GM23248 (cell line): ENCODE results near the gene TBL1X. TPM values are rescaled to one million over a fixed set of nuclear protein-coding genes. Genes with fewer than 3 reads are reported as not detected.
"Not testable (repeated sequence)": the region's sequence is repeated elsewhere in the genome, so short reads cannot be mapped to it uniquely, and the experiment has no call there.

Source experiments
- DNase-seq: peaks from one replicate; pipeline ENCODE4 v3.0.0-alpha.2; 2015
- H2AFZ ChIP-seq: fragments of 200-600 bp; sonication (generic); 2 replicates; pipeline ENCODE4 v1.6.1; 2016; ENCODE audit warnings: antibody characterized with exemption
- H3F3A ChIP-seq: fragments of 200-600 bp; sonication (generic); 2 replicates; pipeline ENCODE4 v1.6.1; 2016; ENCODE audit warnings: mild to moderate bottlenecking, antibody characterized with exemption, mixed run types; ENCODE audit not compliant: insufficient read depth
- H3K27ac ChIP-seq: fragments of 200-600 bp; sonication (generic); 2 replicates; pipeline ENCODE4 v1.5.1; 2016; ENCODE audit warnings: mild to moderate bottlenecking
- H3K27me3 ChIP-seq: fragments of 200-600 bp; sonication (generic); replicated peaks from 2 replicates; pipeline ENCODE4 v1.6.1; 2016; ENCODE audit warnings: mild to moderate bottlenecking; ENCODE audit not compliant: insufficient read depth
- H3K36me3 ChIP-seq: fragments of 200-600 bp; sonication (generic); 2 replicates; pipeline ENCODE4 v1.6.1; 2016; ENCODE audit warnings: low read depth, mild to moderate bottlenecking
- H3K4me1 ChIP-seq: fragments of 200-600 bp; sonication (generic); 2 replicates; pipeline ENCODE4 v1.6.1; 2016; ENCODE audit warnings: mild to moderate bottlenecking; ENCODE audit not compliant: insufficient read depth
- H3K4me2 ChIP-seq: fragments of 200-600 bp; sonication (generic); one replicate; pipeline ENCODE4 v1.6.1; 2016; ENCODE audit warnings: mild to moderate bottlenecking; ENCODE audit not compliant: unreplicated experiment
- H3K4me3 ChIP-seq: fragments of 200-600 bp; sonication (generic); 2 replicates; pipeline ENCODE4 v1.5.1; 2016; ENCODE audit warnings: mild to moderate bottlenecking
- H3K79me2 ChIP-seq: fragments of 200-600 bp; sonication (generic); 2 replicates; pipeline ENCODE4 v1.6.1; 2016; ENCODE audit warnings: mild to moderate bottlenecking; ENCODE audit not compliant: insufficient read depth
- H3K9ac ChIP-seq: fragments of 200-600 bp; sonication (generic); 2 replicates; pipeline ENCODE4 v1.6.1; 2016; ENCODE audit warnings: mild to moderate bottlenecking
- H3K9me2 ChIP-seq: fragments of 200-600 bp; sonication (generic); 2 replicates; pipeline ENCODE4 v1.6.1; 2016; ENCODE audit warnings: mixed run types, mild to moderate bottlenecking, moderate library complexity; ENCODE audit not compliant: insufficient read depth
- H3K9me3 ChIP-seq: fragments of 200-600 bp; sonication (generic); one replicate; pipeline ENCODE4 v1.6.1; 2017; ENCODE audit warnings: low read depth
- H4K20me1 ChIP-seq: fragments of 200-600 bp; sonication (generic); 2 replicates; pipeline ENCODE4 v1.6.0; 2016; ENCODE audit not compliant: insufficient read depth
- EZH2 ChIP-seq: fragments of 200-600 bp; sonication (generic); IDR thresholded peaks from 2 replicates; pipeline ENCODE4 v1.6.1; 2018; ENCODE audit warnings: antibody characterized with exemption, mild to moderate bottlenecking; ENCODE audit not compliant: insufficient read depth, poor library complexity, severe bottlenecking
- EZH2phosphoT487 ChIP-seq: fragments of 200-600 bp; sonication (generic); IDR thresholded peaks from 2 replicates; pipeline ENCODE4 v1.6.1; 2018; ENCODE audit warnings: antibody characterized with exemption, moderate library complexity, mild to moderate bottlenecking, low read depth; ENCODE audit not compliant: insufficient read depth
- WGBS, 2 experiments: methylation state at CpG; one replicate each; pipeline ENCODE4 v1.1.6; 2015 to 2017; ENCODE audit warnings: low lambda C conversion rate in 2 of 2, low coverage in 1 of 2; ENCODE audit errors: missing lambda C conversion rate in 2 of 2; 5-methylcytosine and 5-hydroxymethylcytosine counted together
- in situ Hi-C: fragments of 300-500 bp; cut with MboI; formaldehyde crosslinking; loops from 2 replicates; pipeline ENCODE4 v1.15.0; 2020
- polyA plus RNA-seq: library from polyadenylated mRNA; unstranded; fragments of >200 nt; fragmentation: Nextera tagmentation; extraction: Ambion mirVana; gene quantifications from 2 replicates; pipeline ENCODE4 v1.2.1, GENCODE V29; 2016
- total RNA-seq: library from RNA; depleted of rRNA; stranded (reverse); fragments of >200 nt; shearing (Covaris generic); gene quantifications from 2 replicates; pipeline ENCODE4 v1.2.3, GENCODE V29; 2014

The TBL1X gene
- total and polyA plus RNA-seq, 2 experiments from 2014 or later = 8.2 to 26.8 TPM

- H3K9me2 ChIP-seq = no peaks in the 10 kb centered on the region
- no peak for TF ChIP-seq EZH2
- no peak for TF ChIP-seq EZH2phosphoT487
- no peak overlapping the region for H2AFZ ChIP-seq
- WGBS, 2 experiments = 24 to 30% methylated on average over 3 of the region's 3 CpGs
- H3K36me3 ChIP-seq = no peaks in the 10 kb centered on the region
- no peak overlapping the region for H3K4me3 ChIP-seq
- peak; percentile 51 for DNase-seq
- peaks cover 10% of the 10 kb centered on the region; the same call in 1 of the 2 replicates for H3F3A ChIP-seq
- in situ Hi-C loops = no loop called here
- H3K27ac ChIP-seq = no peak overlapping the region
- no peak overlapping the region for H3K9ac ChIP-seq
- no peaks in the 10 kb centered on the region for H3K27me3 ChIP-seq
- H3K4me1 ChIP-seq = peaks cover 23% of the 10 kb centered on the region
- no peaks in the 10 kb centered on the region for H4K20me1 ChIP-seq
- H3K9me3 ChIP-seq = no peaks in the 10 kb centered on the region
- peaks cover 64% of the 10 kb centered on the region for H3K79me2 ChIP-seq
- peak overlapping the region; percentile 65 for H3K4me2 ChIP-seq
Observed at GRCh38 chrX:9534686-9535085, 69.8 kb downstream of the TBL1X start.

DNA sequence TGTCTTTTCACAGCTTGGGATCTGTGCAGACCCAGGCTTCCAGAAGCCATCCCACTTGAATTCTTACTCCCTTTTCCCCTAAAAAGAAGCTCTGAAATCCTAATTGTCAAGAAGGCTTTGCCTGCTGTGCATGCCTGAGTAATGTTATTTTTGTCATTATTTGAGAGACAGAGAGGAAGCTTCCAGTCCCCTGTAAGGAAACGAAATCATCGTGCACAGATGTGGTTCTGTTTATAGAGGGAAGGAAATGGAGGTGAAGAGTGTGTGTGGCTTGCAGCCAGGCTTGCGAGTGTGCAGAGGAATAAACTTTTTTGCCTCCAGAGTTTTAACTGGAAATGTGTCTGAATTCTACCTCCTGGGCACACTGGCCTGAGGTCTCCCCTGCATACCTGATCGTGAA is 70.2 kb downstream of the TBL1X start:
- Histone ChIP-seq H3F3A (peaks cover 10% of the 10 kb centered on the region; the same call in 1 of the 2 replicates), H3K36me3 (no peaks in the 10 kb centered on the region), H3K9ac (no peak overlapping the region), H3K27me3 (no peaks in the 10 kb centered on the region), H3K4me1 (peaks cover 23% of the 10 kb centered on the region), H4K20me1 (no peaks in the 10 kb centered on the region), H3K4me2 (peak overlapping the region; percentile 65), H3K4me3 (no peak overlapping the region), H3K79me2 (peaks cover 60% of the 10 kb centered on the region), H3K9me3 (no peaks in the 10 kb centered on the region), H3K27ac (no peak overlapping the region), H2AFZ (no peak overlapping the region), H3K9me2 (no peaks in the 10 kb centered on the region)
- WGBS, 2 experiments = 64 to 71% methylated on average over 4 of the region's 4 CpGs
- TF ChIP-seq EZH2 = no peak
- no peak for TF ChIP-seq EZH2phosphoT487
- in situ Hi-C loops = no loop called here
- DNase-seq = no peak

DNA sequence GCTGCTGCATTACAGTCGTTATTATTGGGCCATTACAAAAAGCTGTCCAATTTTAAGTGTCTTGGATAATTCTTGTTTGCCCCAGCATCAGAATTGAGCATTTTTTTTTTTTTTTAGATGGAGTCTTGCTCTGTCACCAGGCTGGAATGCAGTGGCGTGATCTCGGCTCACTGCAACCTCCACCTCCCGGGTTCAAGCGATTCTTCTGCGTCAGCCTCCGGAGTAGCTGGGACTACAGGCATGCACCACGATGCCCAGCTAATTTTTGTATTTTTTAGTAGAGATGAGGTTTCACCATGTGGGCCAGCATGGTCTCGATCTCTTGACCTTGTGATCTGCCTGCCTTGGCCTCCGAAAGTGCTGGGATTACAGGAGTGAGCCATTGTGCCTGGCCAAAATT is 71.3 kb downstream of the TBL1X start:
- H3F3A ChIP-seq, H3K4me2 ChIP-seq: not testable (repeated sequence)
- 97 to 100% methylated on average over 3 to 10 of the region's 10 CpGs for WGBS, 2 experiments

GRCh38 chrX:9537781-9538180 is 72.9 kb downstream of the TBL1X start:
- Histone ChIP-seq H3F3A (0 out of 2 replicates have a peak, but pooled peaks cover 6% of the 10 kb centered on the region), H3K36me3 (no peaks in the 10 kb centered on the region), H3K9ac (no peak overlapping the region), H3K9me3 (no peaks in the 10 kb centered on the region), H3K79me2 (peaks cover 42% of the 10 kb centered on the region), H3K27me3 (no peaks in the 10 kb centered on the region), H3K4me1 (peaks cover 11% of the 10 kb centered on the region), H3K4me2 (no peak overlapping the region), H3K27ac (no peak overlapping the region), H3K9me2 (no peaks in the 10 kb centered on the region), H4K20me1 (no peaks in the 10 kb centered on the region), H3K4me3 (no peak overlapping the region), H2AFZ (no peak overlapping the region)
- in situ Hi-C loops = no loop called here
- DNase-seq = no peak
- TF ChIP-seq EZH2phosphoT487 (no peak), EZH2 (no peak)
- WGBS, 2 experiments = 88 to 100% methylated on average over 5 to 8 of the region's 8 CpGs

More for the DNA sequence above, 71.3 kb downstream of the TBL1X start:
- H3K27me3 ChIP-seq, DNase-seq, H3K4me3 ChIP-seq, H3K36me3 ChIP-seq, in situ Hi-C loops, H4K20me1 ChIP-seq, H3K9ac ChIP-seq, H3K9me3 ChIP-seq, H2AFZ ChIP-seq, H3K27ac ChIP-seq, H3K9me2 ChIP-seq: not testable (repeated sequence)
- H3K4me1 ChIP-seq = peaks cover 17% of the 10 kb centered on the region
- peaks cover 58% of the 10 kb centered on the region for H3K79me2 ChIP-seq

DNA sequence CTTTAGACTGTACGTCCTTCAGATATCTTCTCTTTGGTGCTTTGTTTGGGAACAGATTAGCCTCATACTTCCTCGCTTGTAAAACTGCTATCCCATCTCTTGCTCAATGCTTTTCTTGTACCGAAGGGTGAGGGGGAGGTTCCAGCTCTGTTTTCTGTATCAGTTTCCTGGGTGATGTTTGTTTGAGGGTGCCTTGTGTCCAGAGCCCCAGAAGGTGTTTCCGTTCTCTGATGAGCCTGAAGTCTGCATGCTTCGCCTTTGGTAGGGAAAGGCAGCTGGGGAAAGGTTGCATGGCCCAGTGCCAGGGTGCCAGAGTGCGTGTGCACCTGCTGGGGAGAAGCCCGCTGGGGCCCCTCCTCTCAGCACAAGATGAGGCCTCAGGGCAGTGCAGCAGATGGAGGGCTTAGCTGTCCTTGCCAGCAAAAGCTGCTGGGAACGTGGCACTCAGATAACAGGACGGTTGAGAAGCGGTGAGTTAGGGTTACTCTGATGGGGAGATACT is 73.7 kb downstream of the TBL1X start:
- Histone ChIP-seq H3K4me2 (no peak overlapping the region), H4K20me1 (no peaks in the 10 kb centered on the region), H3K4me1 (peaks cover 11% of the 10 kb centered on the region), H3K27me3 (no peaks in the 10 kb centered on the region), H3K79me2 (peaks cover 35% of the 10 kb centered on the region), H3K9me2 (no peaks in the 10 kb centered on the region), H3K9me3 (no peaks in the 10 kb centered on the region), H3F3A (0 out of 2 replicates have a peak, but pooled peaks cover 6% of the 10 kb centered on the region), H2AFZ (no peak overlapping the region), H3K9ac (no peak overlapping the region), H3K27ac (no peak overlapping the region), H3K4me3 (no peak overlapping the region), H3K36me3 (no peaks in the 10 kb centered on the region)
- no peak for TF ChIP-seq EZH2
- TF ChIP-seq EZH2phosphoT487 = no peak
- 96 to 97% methylated on average over 8 to 10 of the region's 10 CpGs for WGBS, 2 experiments
- no peak for DNase-seq
- in situ Hi-C loops = no loop called here
